SK-N-MC (cell line): ENCODE measurements around the gene ATP6V0A4.

ENCODE experiments used
- EZH2 ChIP-seq: fragments of 200-600 bp; sonication (generic); IDR thresholded peaks from one replicate; pipeline ENCODE4 v1.6.1; 2017; ENCODE audit warnings: antibody characterized with exemption
- FOXP2 ChIP-seq: optimal IDR thresholded peaks from 2 replicates; pipeline ENCODE3; 2011; ENCODE audit warnings: mild to moderate bottlenecking, moderate library complexity; ENCODE audit not compliant: insufficient read depth; ENCODE audit errors: extremely low read length, control extremely low read depth
- POLR2AphosphoS5 ChIP-seq: IDR thresholded peaks from 2 replicates; pipeline ENCODE4 v1.6.1; 2012; ENCODE audit warnings: mild to moderate bottlenecking, low read depth, low read length, borderline replicate concordance

GRCh38 chr7:138797715-138798320, at the start of gene ATP6V0A4, which contains the start of gene TMEM213:
- no peak for TF ChIP-seq POLR2AphosphoS5
- TF ChIP-seq EZH2, result no peak
- no peak for TF ChIP-seq FOXP2
